Left ventricle myocardium inferior (tissue), 1 donor: ENCODE data around the gene CRELD2. TPM values are rescaled to one million over a fixed set of nuclear protein-coding genes. Genes with fewer than 3 reads are reported as not detected.

Source experiments
- DNase-seq: peaks from one replicate; pipeline ENCODE4 v3.0.0-alpha.2; 2020
- H3K27ac ChIP-seq: fragments of 200-600 bp; replicated peaks from 2 replicates; pipeline ENCODE4 v1.8.0; 2021
- H3K27me3 ChIP-seq: fragments of 200-600 bp; 2 replicates; pipeline ENCODE4 v1.8.0; 2021; ENCODE audit warnings: low read depth
- H3K36me3 ChIP-seq: fragments of 200-600 bp; 2 replicates; pipeline ENCODE4 v1.8.0; 2021
- H3K4me1 ChIP-seq: fragments of 200-600 bp; 2 replicates; pipeline ENCODE4 v1.8.0; 2021
- H3K4me3 ChIP-seq: fragments of 200-600 bp; 2 replicates; pipeline ENCODE4 v1.8.0; 2021; ENCODE audit warnings: mild to moderate bottlenecking, moderate library complexity
- H3K9me3 ChIP-seq: fragments of 200-600 bp; replicated peaks from 2 replicates; pipeline ENCODE4 v1.8.0; 2021
- CTCF ChIP-seq: fragments of 200-600 bp; IDR thresholded peaks from 2 replicates; pipeline ENCODE4 v1.8.0; 2021; ENCODE audit warnings: antibody characterized with exemption, mild to moderate bottlenecking, borderline replicate concordance
- intact Hi-C: fragments of 100-400 bp; cut with micrococcal nuclease; formaldehyde crosslinking; loops from one replicate; pipeline ENCODE4 v1.11.0; 2022
- total RNA-seq: library from RNA; stranded (reverse); fragmentation: NEBNext Ultra II Directional; extraction: Animal tissue kit (Norgen Biotek cat#: 25700); gene quantifications from one replicate; pipeline ENCODE4 v1.2.1, GENCODE V29; 2021
- donor health status: DM: no; HTN: yes; CAD: no; lungs with severe emphysema.

Gene CRELD2
- total RNA-seq, 1 donor from 2014 or later = 25.5 TPM

DNA sequence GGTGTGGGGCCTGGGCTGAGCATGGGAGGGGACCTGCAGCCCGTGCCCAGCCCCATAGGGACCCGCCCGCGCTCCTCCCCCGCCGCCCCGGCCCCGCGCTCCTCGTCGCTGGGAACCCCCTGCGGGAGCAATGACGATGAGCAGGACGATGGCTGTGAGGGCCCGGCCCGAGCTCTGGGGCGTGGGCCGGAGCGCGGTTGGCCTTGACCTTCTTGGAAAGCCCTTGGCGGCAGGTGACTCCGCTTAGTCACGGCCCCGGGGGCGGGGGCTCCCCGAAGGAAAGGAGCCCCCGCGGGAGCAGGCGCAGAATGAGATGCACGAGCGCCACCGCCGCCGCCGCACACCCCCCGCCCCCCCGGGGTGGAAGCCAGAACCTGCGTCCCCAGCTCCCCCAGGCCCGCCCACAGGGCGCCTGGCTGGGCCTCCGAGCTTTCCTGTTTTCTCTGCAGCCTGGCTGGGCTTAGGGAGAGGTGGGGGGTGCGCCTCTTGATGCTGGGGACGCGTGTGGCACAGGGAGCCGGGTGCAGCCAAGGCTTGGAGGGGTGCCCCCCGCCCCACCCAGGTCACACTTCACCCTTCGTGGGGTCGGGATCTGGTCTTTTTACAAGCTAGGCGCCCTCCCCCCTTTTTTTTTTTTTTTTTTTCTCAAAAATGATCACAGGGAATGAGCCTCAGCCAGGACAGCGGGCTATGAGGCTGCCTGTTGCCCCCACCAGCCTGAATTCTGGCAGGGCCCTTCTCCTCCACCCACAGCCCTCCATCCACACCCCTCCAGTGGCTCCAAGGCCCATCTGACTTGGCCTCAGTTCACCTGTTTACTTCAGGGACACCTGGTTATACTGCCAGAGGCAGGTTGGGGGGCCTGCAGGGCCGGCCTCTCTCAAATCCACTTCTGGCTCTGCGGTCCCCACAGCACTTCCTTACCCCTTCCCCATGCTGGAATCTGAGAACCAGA lies 17.9 kb downstream of the CRELD2 start:
- intact Hi-C loops = no loop called here
- peak; percentile 93 for DNase-seq
- Histone ChIP-seq H3K4me3 (peak overlapping the region; percentile 67), H3K36me3 (no peaks in the 10 kb centered on the region), H3K9me3 (no peaks in the 10 kb centered on the region), H3K27me3 (no peaks in the 10 kb centered on the region), H3K27ac (peak overlapping the region; percentile 97), H3K4me1 (peaks cover 74% of the 10 kb centered on the region)
- no peak for TF ChIP-seq CTCF

- H3K27ac ChIP-seq = peak overlapping the region; percentile 97
- peaks cover 65% of the 10 kb centered on the region for H3K4me1 ChIP-seq
- no peaks in the 10 kb centered on the region for H3K36me3 ChIP-seq
- intact Hi-C loops = no loop called here
- TF ChIP-seq CTCF = no peak
- no peaks in the 10 kb centered on the region for H3K27me3 ChIP-seq
- H3K4me3 ChIP-seq = peak overlapping the region; percentile 67
- no peaks in the 10 kb centered on the region for H3K9me3 ChIP-seq
- DNase-seq = peak; percentile 60
These were observed 18.7 kb downstream of the CRELD2 start for GRCh38 chr22:49936973-49937757.

DNA sequence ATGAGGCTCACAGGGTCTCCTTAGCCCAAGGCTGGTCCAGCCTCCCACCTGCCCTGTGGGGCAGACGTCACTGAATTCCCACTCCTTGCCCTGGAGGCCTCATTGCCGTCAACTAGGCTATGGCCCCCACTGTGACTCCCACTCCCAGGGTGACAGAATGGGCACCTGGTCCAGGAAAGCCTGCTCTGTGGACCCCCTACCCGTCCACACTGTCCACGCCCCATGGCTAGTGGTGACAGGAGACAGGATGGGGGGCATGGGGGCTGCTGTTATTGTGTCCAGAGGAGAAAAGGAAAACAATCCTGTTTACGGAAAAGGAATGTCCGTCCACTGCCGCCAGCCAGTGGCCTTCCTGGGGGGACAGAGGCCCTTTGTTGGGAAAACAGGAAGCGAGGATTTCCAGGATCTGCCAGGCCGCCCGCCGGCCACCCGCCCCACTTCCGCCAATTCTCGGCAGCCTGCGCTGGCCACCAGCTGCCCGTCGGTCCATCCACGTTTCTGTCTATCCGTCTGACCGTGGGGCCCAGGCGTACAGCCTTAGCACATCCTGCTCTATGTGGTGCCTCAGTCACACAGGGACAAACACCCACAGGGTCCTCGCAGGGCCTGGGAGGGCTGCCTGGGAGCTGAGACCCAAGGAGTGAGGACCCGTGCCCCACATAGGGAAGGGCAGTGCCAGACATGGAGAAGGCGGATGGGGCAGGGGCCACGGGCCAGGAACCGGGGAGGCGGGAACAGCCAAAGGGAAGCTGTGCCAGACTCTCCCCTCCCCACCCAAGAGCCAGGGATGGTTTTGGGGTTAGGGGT lies 19.5 kb downstream of the CRELD2 start:
- Histone ChIP-seq H3K4me3 (peak overlapping the region; percentile 67), H3K9me3 (no peaks in the 10 kb centered on the region), H3K4me1 (peaks cover 57% of the 10 kb centered on the region), H3K27me3 (no peaks in the 10 kb centered on the region), H3K36me3 (no peaks in the 10 kb centered on the region), H3K27ac (peak overlapping the region; percentile 97)
- no peak for TF ChIP-seq CTCF
- intact Hi-C loops = no loop called here
- DNase-seq = no peak

DNA sequence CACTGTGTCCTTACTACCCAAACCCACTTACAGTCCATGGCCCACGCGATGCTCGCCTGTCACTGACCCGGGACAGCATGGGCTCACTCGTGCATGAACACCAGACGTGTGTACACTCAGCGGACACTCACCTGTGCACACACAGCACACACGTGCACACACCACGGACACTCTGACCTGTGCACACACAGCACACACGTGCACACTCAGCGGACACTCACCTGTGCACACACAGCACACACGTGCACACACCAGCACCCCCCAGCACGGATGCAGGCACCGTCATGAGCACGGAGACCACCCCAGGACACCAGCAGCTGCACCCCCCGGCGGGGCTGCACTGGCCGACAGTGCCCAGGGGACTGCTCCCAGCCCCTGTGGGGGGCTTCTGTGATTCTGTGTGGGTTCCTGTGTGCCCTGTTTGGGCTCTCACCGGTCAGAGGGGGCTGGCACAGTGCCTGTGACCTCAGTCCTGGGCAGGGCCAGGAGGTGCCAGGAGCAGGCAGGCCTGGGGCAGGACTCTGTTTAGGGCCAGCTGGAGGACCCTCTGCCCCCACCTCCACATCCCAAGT lies 20.2 kb downstream of the CRELD2 start:
- Histone ChIP-seq H3K27me3 (no peaks in the 10 kb centered on the region), H3K27ac (peak overlapping the region; percentile 97), H3K9me3 (no peaks in the 10 kb centered on the region), H3K4me1 (peaks cover 50% of the 10 kb centered on the region), H3K36me3 (no peaks in the 10 kb centered on the region), H3K4me3 (no peak overlapping the region)
- TF ChIP-seq CTCF = no peak
- DNase-seq = no peak
- intact Hi-C loops = no loop called here
